Activated CD4-positive, alpha-beta T cell treated with anti-CD3 and anti-CD28 coated beads, Interleukin-2, amount 50 U/mL, for 1 hour (primary cell): ENCODE data around the gene PDE9A.
"Not testable (repeated sequence)": the region's sequence is repeated elsewhere in the genome, so short reads cannot be mapped to it uniquely, and the experiment has no call there.

ENCODE experiments used
- DNase-seq: peaks from one replicate; pipeline ENCODE4 v3.0.0-alpha.2; 2020

The PDE9A gene

GRCh38 chr21:42720484-42720883 lies 67.1 kb downstream of the PDE9A start:
- not testable (repeated sequence) for DNase-seq

- no peak for DNase-seq
These were observed 68.0 kb downstream of the PDE9A start for GRCh38 chr21:42721341-42721824.

GRCh38 chr21:42722153-42722552 lies 68.7 kb downstream of the PDE9A start:
- DNase-seq: no peak

GRCh38 chr21:42722808-42723473 lies 69.5 kb downstream of the PDE9A start:
- DNase-seq: no peak

GRCh38 chr21:42724226-42724920 lies 71.0 kb downstream of the PDE9A start:
- DNase-seq: no peak

GRCh38 chr21:42725416-42725930 lies 72.1 kb downstream of the PDE9A start:
- DNase-seq: no peak

- DNase-seq: no peak
These were observed 78.0 kb downstream of the PDE9A start for GRCh38 chr21:42731264-42732032.

GRCh38 chr21:42732033-42732410 lies 78.6 kb downstream of the PDE9A start:
- no peak for DNase-seq

- no peak for DNase-seq
These were observed 79.7 kb downstream of the PDE9A start for GRCh38 chr21:42733037-42733627.

- no peak for DNase-seq
These were observed 80.5 kb downstream of the PDE9A start for GRCh38 chr21:42733874-42734273.

- no peak for DNase-seq
These were observed 81.0 kb downstream of the PDE9A start for GRCh38 chr21:42734323-42734971.

- DNase-seq: no peak
These were observed 81.6 kb downstream of the PDE9A start for GRCh38 chr21:42735061-42735460.

- no peak for DNase-seq
These were observed 82.5 kb downstream of the PDE9A start for GRCh38 chr21:42735944-42736343.

GRCh38 chr21:42736646-42737350 lies 83.4 kb downstream of the PDE9A start:
- no peak for DNase-seq

GRCh38 chr21:42737951-42738590 lies 84.7 kb downstream of the PDE9A start:
- DNase-seq: peak; percentile 37

- no peak for DNase-seq
These were observed 85.9 kb downstream of the PDE9A start for GRCh38 chr21:42739061-42739931.

GRCh38 chr21:42740405-42740909 lies 87.0 kb downstream of the PDE9A start:
- no peak for DNase-seq

- no peak for DNase-seq
These were observed 87.6 kb downstream of the PDE9A start for GRCh38 chr21:42741066-42741465.

GRCh38 chr21:42744520-42745445 lies 91.4 kb downstream of the PDE9A start:
- no peak for DNase-seq
